ENCODE data around the gene NEK6.

NEK6 gene

DNA sequence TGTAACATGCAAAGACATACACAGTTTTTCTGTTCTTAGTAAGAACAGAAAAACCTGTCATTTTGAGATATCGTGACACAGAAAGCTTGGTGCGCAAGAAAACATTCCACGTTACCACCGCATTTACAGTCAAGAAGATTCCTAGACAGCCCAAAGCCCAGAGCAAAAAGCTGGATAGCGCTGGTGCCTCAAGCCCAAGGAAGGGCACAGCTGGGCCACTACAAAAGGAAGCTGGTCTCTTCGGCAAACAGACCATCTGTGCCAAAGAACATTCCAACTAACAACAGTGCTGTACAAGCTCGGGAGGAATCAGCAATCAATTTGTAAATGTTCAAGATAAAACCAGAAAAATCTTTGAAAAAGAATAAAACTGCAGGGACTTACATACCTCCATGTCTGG lies 126.5 kb downstream of the NEK6 start:
- ATAC-seq: no peak
- TF ChIP-seq TCF4 (CRISPR knock-in tag; IDR thresholded peaks at IDR 0.05; ENCODE audit: borderline replicate concordance) (no peak), ESRRG (CRISPR knock-in tag; IDR thresholded peaks at IDR 0.05) (no peak), SNAI2 (CRISPR knock-in tag; IDR thresholded peaks at IDR 0.05) (no peak), ZFP30 (CRISPR knock-in tag; IDR thresholded peaks at IDR 0.05) (no peak), RARB (CRISPR knock-in tag; IDR thresholded peaks at IDR 0.05) (no peak)
- TF ChIP-seq, protein P1, sequence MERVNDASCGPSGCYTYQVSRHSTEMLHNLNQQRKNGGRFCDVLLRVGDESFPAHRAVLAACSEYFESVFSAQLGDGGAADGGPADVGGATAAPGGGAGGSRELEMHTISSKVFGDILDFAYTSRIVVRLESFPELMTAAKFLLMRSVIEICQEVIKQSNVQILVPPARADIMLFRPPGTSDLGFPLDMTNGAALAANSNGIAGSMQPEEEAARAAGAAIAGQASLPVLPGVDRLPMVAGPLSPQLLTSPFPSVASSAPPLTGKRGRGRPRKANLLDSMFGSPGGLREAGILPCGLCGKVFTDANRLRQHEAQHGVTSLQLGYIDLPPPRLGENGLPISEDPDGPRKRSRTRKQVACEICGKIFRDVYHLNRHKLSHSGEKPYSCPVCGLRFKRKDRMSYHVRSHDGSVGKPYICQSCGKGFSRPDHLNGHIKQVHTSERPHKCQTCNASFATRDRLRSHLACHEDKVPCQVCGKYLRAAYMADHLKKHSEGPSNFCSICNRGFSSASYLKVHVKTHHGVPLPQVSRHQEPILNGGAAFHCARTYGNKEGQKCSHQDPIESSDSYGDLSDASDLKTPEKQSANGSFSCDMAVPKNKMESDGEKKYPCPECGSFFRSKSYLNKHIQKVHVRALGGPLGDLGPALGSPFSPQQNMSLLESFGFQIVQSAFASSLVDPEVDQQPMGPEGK (CRISPR knock-in tag; IDR thresholded peaks at IDR 0.05; ENCODE audit: borderline replicate concordance): no peak
- TF ChIP-seq, protein P2, sequence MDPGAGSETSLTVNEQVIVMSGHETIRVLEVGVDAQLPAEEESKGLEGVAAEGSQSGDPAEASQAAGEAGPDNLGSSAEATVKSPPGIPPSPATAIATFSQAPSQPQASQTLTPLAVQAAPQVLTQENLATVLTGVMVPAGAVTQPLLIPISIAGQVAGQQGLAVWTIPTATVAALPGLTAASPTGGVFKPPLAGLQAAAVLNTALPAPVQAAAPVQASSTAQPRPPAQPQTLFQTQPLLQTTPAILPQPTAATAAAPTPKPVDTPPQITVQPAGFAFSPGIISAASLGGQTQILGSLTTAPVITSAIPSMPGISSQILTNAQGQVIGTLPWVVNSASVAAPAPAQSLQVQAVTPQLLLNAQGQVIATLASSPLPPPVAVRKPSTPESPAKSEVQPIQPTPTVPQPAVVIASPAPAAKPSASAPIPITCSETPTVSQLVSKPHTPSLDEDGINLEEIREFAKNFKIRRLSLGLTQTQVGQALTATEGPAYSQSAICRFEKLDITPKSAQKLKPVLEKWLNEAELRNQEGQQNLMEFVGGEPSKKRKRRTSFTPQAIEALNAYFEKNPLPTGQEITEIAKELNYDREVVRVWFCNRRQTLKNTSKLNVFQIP (CRISPR knock-in tag; IDR thresholded peaks at IDR 0.05; ENCODE audit: borderline replicate concordance, low read depth): no peak
- TF ChIP-seq, protein P3, sequence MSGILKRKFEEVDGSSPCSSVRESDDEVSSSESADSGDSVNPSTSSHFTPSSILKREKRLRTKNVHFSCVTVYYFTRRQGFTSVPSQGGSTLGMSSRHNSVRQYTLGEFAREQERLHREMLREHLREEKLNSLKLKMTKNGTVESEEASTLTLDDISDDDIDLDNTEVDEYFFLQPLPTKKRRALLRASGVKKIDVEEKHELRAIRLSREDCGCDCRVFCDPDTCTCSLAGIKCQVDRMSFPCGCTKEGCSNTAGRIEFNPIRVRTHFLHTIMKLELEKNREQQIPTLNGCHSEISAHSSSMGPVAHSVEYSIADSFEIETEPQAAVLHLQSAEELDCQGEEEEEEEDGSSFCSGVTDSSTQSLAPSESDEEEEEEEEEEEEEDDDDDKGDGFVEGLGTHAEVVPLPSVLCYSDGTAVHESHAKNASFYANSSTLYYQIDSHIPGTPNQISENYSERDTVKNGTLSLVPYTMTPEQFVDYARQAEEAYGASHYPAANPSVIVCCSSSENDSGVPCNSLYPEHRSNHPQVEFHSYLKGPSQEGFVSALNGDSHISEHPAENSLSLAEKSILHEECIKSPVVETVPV (CRISPR knock-in tag; IDR thresholded peaks at IDR 0.05): no peak

DNA sequence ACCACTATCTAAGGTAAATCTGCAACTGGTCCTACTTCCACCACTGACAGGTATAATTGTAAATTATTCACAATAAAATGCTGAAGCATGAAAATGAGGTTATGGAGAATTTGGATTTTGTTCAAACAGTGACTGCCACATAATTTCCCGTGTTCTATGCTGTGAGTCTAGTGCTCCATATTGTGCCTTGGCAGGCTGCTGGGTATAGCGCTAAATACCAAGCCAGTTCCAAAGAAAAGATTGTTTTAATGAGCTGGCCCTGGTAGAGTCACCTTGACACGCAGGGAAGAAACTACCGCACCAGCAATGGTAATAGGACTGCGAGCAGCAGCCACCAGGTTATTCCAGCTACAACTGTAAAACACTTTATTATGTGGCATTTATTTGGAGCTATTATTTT lies 127.1 kb downstream of the NEK6 start:
- no peak for ATAC-seq
- TF ChIP-seq ARNTL (CRISPR knock-in tag; IDR thresholded peaks at IDR 0.05; ENCODE audit: borderline replicate concordance, low read depth): no peak
- TF ChIP-seq OSR1 (CRISPR knock-in tag; IDR thresholded peaks at IDR 0.05): no peak
- TF ChIP-seq ZNF565 (CRISPR knock-in tag; conservative IDR thresholded peaks at IDR 0.05; ENCODE audit: low read depth): no peak
- TF ChIP-seq, protein P3 (CRISPR knock-in tag; IDR thresholded peaks at IDR 0.05): no peak
- no peak for TF ChIP-seq ISL1 (CRISPR knock-in tag; IDR thresholded peaks at IDR 0.05)
- no peak for TF ChIP-seq PPARA (CRISPR knock-in tag; IDR thresholded peaks at IDR 0.05; ENCODE audit: borderline replicate concordance)
- TF ChIP-seq ZC3H10 (CRISPR knock-in tag; IDR thresholded peaks at IDR 0.05): no peak
- TF ChIP-seq GLIS3 (CRISPR knock-in tag; IDR thresholded peaks at IDR 0.05): no peak
- no peak for TF ChIP-seq RARB (CRISPR knock-in tag; IDR thresholded peaks at IDR 0.05)
- no peak for TF ChIP-seq BACH2 (CRISPR knock-in tag; IDR thresholded peaks at IDR 0.05; ENCODE audit: borderline replicate concordance)
- TF ChIP-seq ZNF8 (CRISPR knock-in tag; IDR thresholded peaks at IDR 0.05): no peak
- TF ChIP-seq CSDC2 (CRISPR knock-in tag; IDR thresholded peaks at IDR 0.05): no peak
- TF ChIP-seq, protein P1 (CRISPR knock-in tag; IDR thresholded peaks at IDR 0.05; ENCODE audit: borderline replicate concordance): no peak
- TF ChIP-seq ZFP3 (CRISPR knock-in tag; IDR thresholded peaks at IDR 0.05): no peak

DNA sequence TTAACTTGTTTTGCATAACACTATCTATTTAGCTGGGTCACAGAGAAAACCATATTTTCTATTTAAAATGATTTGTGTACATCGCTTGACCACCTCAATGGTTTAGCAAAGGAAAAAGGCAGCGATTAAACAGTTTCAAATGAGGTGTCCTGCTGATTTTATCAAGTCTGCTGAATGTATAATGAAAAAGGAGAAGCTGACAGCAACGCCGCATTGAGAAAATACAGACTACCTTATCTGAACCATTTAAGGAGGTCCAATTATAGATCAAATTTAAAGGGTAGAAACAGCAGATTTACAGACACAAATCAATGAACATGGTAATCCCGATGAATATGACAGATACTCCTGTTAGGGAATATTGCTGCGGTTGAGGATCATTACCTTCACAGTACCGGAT lies 127.9 kb downstream of the NEK6 start:
- TF ChIP-seq, protein P4, sequence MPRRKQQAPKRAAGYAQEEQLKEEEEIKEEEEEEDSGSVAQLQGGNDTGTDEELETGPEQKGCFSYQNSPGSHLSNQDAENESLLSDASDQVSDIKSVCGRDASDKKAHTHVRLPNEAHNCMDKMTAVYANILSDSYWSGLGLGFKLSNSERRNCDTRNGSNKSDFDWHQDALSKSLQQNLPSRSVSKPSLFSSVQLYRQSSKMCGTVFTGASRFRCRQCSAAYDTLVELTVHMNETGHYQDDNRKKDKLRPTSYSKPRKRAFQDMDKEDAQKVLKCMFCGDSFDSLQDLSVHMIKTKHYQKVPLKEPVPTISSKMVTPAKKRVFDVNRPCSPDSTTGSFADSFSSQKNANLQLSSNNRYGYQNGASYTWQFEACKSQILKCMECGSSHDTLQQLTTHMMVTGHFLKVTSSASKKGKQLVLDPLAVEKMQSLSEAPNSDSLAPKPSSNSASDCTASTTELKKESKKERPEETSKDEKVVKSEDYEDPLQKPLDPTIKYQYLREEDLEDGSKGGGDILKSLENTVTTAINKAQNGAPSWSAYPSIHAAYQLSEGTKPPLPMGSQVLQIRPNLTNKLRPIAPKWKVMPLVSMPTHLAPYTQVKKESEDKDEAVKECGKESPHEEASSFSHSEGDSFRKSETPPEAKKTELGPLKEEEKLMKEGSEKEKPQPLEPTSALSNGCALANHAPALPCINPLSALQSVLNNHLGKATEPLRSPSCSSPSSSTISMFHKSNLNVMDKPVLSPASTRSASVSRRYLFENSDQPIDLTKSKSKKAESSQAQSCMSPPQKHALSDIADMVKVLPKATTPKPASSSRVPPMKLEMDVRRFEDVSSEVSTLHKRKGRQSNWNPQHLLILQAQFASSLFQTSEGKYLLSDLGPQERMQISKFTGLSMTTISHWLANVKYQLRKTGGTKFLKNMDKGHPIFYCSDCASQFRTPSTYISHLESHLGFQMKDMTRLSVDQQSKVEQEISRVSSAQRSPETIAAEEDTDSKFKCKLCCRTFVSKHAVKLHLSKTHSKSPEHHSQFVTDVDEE (CRISPR knock-in tag; IDR thresholded peaks at IDR 0.05): peak; percentile 57; the same call in 1 of the 2 replicates
- TF ChIP-seq, protein P2 (CRISPR knock-in tag; IDR thresholded peaks at IDR 0.05; ENCODE audit: borderline replicate concordance, low read depth): no peak
- TF ChIP-seq ZFP3 (CRISPR knock-in tag; IDR thresholded peaks at IDR 0.05) (no peak), OSR1 (CRISPR knock-in tag; IDR thresholded peaks at IDR 0.05) (no peak), TCF4 (CRISPR knock-in tag; IDR thresholded peaks at IDR 0.05; ENCODE audit: borderline replicate concordance) (peak; percentile 60; the same call in 1 of the 2 replicates), GLIS3 (CRISPR knock-in tag; IDR thresholded peaks at IDR 0.05) (no peak), SNAI2 (CRISPR knock-in tag; IDR thresholded peaks at IDR 0.05) (no peak), ZNF565 (CRISPR knock-in tag; conservative IDR thresholded peaks at IDR 0.05; ENCODE audit: low read depth) (no peak), PPARA (CRISPR knock-in tag; IDR thresholded peaks at IDR 0.05; ENCODE audit: borderline replicate concordance) (no peak)
- no peak for ATAC-seq

Data from SK-N-SH treated with all-trans-retinoic acid at 6 μM for 48 hours (cell line).